Adrenal gland (tissue), 12 donors: Measurements from ENCODE around the gene NOS1. TPM values are rescaled to one million over a fixed set of nuclear protein-coding genes. Genes with fewer than 3 reads are reported as not detected.

Experiments used
- DNase-seq, 7 donors: peaks; one replicate each; pipeline ENCODE4 v3.0.0-alpha.2; 2019 to 2020
- H3K27ac ChIP-seq, 5 donors: fragments of 200-600 bp; sonication (generic) in 4 of 5; 1 replicate in 3 of 5; 2 replicates in 2 of 5; pipeline versions ENCODE4 v1.5.1 to v1.8.0; 2016 to 2020; ENCODE audit warnings: mild to moderate bottlenecking in 1 of 5
- H3K27me3 ChIP-seq: fragments of 200-600 bp; 2 replicates; pipeline ENCODE4 v1.8.0; 2021
- H3K36me3 ChIP-seq, 2 donors: fragments of 200-600 bp; replicated peaks in 1 of 2; 1 replicate in 1 of 2; 2 replicates in 1 of 2; pipeline versions ENCODE4 v1.5.1 to v1.8.0; 2018 to 2022
- H3K4me1 ChIP-seq, 2 donors: fragments of 200-600 bp; replicated peaks in 1 of 2; 1 replicate in 1 of 2; 2 replicates in 1 of 2; pipeline versions ENCODE4 v1.5.1 to v1.8.0; 2018 to 2021
- H3K4me3 ChIP-seq, 4 donors: fragments of 200-600 bp; sonication (generic) in 3 of 4; one replicate each; pipeline ENCODE4 v1.5.1; 2016 to 2018
- H3K9me3 ChIP-seq, 3 donors: fragments of 200-600 bp; sonication (generic) in 1 of 3; replicated peaks in 1 of 3; 1 replicate in 2 of 3; 2 replicates in 1 of 3; pipeline versions ENCODE4 v1.5.1 to v1.8.0; 2016 to 2021
- POLR2A ChIP-seq, 2 donors: fragments of 450-650 bp; IDR thresholded peaks; one replicate each; pipeline ENCODE4 v1.6.1; 2017; ENCODE audit warnings: antibody characterized with exemption in 2 of 2, mild to moderate bottlenecking in 2 of 2, moderate library complexity in 1 of 2
- WGBS, 4 donors: extraction: QIAGEN DNeasy Blood & Tissue Kit in 2 of 4; methylation state at CpG; one replicate each; pipeline versions ENCODE4 v1.1.5 to v1.1.7; 2013 to 2017; 5-methylcytosine and 5-hydroxymethylcytosine counted together
- intact Hi-C, 2 donors: fragments of 100-400 bp; cut with DNase I; formaldehyde crosslinking; loops; one replicate each; pipeline versions ENCODE4 v1.14.1 to v1.15.0; 2022 to 2023
- polyA plus RNA-seq, 3 donors: library from polyadenylated mRNA; stranded (reverse); fragments of 200-250 nt in 2 of 3; fragments of 350-450 nt in 1 of 3; fragmentation: Illumina TruSeq in 1 of 3; extraction: RNeasy Lipid Tissue Mini Kit (QIAGEN cat#74804) in 1 of 3; gene quantifications; one replicate each; pipeline ENCODE4 v1.2.3, GENCODE V29; 2013 to 2014
- total RNA-seq, 9 donors: library from RNA; depleted of rRNA in 4 of 9; stranded (reverse); fragments of >200 nt in 4 of 9; fragments of 120-200 nt in 1 of 9; fragmentation: NEBNext Ultra II Directional in 1 of 9; extraction: Animal tissue kit (Norgen Biotek cat#: 25700) in 1 of 9; gene quantifications; one replicate each; pipeline versions ENCODE4 v1.1.0 to v1.2.4, GENCODE V29; 2013 to 2023
- TF ChIP-seq, protein P1 (sequence below), 6 experiments: fragments of 450-650 bp in 4 of 6; fragments of 200-600 bp in 2 of 6; sonication (generic) in 1 of 6; IDR thresholded peaks; 1 replicate in 5 of 6; 2 replicates in 1 of 6; pipeline versions ENCODE4 v1.5.1 to v1.8.0; 2016 to 2021; ENCODE audit warnings: antibody characterized with exemption in 6 of 6, mild to moderate bottlenecking in 2 of 6, moderate library complexity in 1 of 6
- donor health status: healthy with polysubstance abuse.
- donor health status: Bipolar disorder and iron deficiency.
- donor health status: DM: yes; HTN: yes; CAD: no.
- donor health status: DM: no; HTN: no; CAD: no.
- donor health status: DM: no; HTN: no; CAD: no.
- donor health status: DM: yes; HTN: yes; CAD: no.

The NOS1 gene
- total and polyA plus RNA-seq, 12 donors, result under 0.01 to 0.26 (median 0.07) TPM; not detected in 2

DNA sequence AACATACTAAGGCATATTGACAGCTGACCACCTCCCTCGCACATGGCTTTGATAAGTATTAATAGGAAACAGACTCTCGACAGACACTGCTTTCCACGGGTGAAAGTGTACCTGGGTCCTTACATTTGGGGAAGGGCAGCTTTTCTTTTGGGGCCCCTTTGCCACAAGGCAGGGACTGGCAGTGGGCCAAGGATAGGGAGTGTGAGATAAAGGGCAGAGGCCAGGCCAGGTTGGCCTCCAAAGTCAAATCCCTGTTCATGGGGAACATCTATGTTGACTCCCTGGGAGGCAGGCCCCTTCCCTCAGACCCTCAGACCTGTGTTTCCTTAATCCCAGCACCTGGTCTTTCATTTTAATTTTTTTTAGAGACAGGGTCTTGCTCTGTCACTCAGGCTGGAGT is 151.8 kb downstream of the NOS1 start:
- no peaks in the 10 kb centered on the region for H3K4me1 ChIP-seq
- TF ChIP-seq, protein P1, sequence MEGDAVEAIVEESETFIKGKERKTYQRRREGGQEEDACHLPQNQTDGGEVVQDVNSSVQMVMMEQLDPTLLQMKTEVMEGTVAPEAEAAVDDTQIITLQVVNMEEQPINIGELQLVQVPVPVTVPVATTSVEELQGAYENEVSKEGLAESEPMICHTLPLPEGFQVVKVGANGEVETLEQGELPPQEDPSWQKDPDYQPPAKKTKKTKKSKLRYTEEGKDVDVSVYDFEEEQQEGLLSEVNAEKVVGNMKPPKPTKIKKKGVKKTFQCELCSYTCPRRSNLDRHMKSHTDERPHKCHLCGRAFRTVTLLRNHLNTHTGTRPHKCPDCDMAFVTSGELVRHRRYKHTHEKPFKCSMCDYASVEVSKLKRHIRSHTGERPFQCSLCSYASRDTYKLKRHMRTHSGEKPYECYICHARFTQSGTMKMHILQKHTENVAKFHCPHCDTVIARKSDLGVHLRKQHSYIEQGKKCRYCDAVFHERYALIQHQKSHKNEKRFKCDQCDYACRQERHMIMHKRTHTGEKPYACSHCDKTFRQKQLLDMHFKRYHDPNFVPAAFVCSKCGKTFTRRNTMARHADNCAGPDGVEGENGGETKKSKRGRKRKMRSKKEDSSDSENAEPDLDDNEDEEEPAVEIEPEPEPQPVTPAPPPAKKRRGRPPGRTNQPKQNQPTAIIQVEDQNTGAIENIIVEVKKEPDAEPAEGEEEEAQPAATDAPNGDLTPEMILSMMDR (IDR thresholded peaks at IDR 0.05), result no peak
- TF ChIP-seq POLR2A (IDR thresholded peaks at IDR 0.05), result no peak
- H3K27ac ChIP-seq, result no peak overlapping the region
- intact Hi-C loops, result loop anchor here (5.0 to 10.0 kb wide), 3 partner anchors 155 to 628 kb away; partner anchors contain the start of gene NOS1 (in 1 of the 2)
- H3K36me3 ChIP-seq, result no peaks in the 10 kb centered on the region
- 77 to 89% (median 84%) methylated on average over 3 of the region's 3 CpGs for WGBS, 4 donors
- H3K27me3 ChIP-seq, result peaks cover 6% of the 10 kb centered on the region
- no peak for DNase-seq
- no peaks in the 10 kb centered on the region for H3K9me3 ChIP-seq
- no peak overlapping the region for H3K4me3 ChIP-seq

DNA sequence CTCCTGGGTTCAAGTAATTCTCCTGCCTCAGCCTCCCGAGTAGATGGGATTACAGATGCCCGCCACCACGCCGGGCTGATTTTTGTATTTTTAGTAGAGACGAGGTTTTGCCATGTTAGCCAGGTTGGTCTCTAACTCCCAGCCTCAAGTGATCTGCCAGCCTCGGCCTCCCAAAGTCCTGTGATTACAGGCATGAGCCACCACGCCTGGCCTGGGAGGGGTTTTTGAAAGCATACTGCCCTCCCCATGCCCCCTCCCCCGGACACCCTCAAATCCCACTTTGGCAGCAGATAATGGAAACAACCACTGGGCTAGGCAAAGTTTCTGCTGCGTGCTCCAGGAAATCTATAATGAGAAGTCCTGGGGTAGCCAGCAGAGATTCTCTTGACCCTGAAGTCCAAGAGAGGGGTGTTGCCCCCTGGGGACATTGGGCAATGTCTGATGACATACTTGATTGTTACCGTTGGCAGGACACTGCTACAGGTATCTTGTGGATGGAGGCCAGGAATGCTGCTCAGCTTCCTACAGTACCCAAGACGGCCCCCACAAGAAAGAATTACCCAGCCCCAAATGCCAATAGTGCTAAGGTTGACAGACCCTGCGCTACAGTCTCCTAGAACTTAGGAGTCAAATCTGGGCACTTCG is 152.5 kb downstream of the NOS1 start:
- peaks cover 6% of the 10 kb centered on the region for H3K27me3 ChIP-seq
- no peak overlapping the region for H3K27ac ChIP-seq
- 81 to 90% (median 87%) methylated on average over 10 to 13 of the region's 13 CpGs for WGBS, 4 donors
- no peak for TF ChIP-seq POLR2A (IDR thresholded peaks at IDR 0.05)
- TF ChIP-seq, protein P1 (IDR thresholded peaks at IDR 0.05), result no peak
- no peaks in the 10 kb centered on the region for H3K4me1 ChIP-seq
- DNase-seq, result no peak
- H3K36me3 ChIP-seq, result no peaks in the 10 kb centered on the region
- intact Hi-C loops, result no loop called here
- H3K9me3 ChIP-seq, result no peaks in the 10 kb centered on the region
- H3K4me3 ChIP-seq, result no peak overlapping the region

DNA sequence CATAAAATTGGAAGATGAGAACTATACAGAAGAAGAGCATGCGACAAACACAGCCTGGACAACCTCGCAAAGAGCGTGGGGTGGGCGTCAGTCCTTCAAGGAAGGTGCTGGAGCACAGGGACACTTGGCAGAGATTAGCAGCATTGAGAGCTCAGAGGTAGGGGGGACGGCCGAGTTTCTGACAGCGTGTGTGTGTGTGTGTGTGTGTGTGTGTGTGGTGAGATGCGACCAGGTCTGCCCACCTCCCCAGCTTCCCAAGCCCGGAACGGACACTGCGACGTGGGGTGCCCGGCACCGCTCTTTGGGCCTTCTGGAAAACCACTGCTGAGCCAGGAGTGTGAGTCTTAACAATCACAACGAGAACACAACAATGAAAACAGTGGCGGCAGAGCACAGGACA is 153.2 kb downstream of the NOS1 start:
- TF ChIP-seq, protein P1 (IDR thresholded peaks at IDR 0.05), result no peak
- TF ChIP-seq POLR2A (IDR thresholded peaks at IDR 0.05), result no peak
- no peaks in the 10 kb centered on the region for H3K36me3 ChIP-seq
- no peak for DNase-seq
- H3K9me3 ChIP-seq, result no peaks in the 10 kb centered on the region
- intact Hi-C loops, result no loop called here
- 78 to 87% (median 82%) methylated on average over 6 to 16 of the region's 16 CpGs for WGBS, 4 donors
- H3K27me3 ChIP-seq, result peaks cover 6% of the 10 kb centered on the region
- H3K4me1 ChIP-seq, result no peaks in the 10 kb centered on the region
- no peak overlapping the region for H3K4me3 ChIP-seq
- no peak overlapping the region for H3K27ac ChIP-seq

DNA sequence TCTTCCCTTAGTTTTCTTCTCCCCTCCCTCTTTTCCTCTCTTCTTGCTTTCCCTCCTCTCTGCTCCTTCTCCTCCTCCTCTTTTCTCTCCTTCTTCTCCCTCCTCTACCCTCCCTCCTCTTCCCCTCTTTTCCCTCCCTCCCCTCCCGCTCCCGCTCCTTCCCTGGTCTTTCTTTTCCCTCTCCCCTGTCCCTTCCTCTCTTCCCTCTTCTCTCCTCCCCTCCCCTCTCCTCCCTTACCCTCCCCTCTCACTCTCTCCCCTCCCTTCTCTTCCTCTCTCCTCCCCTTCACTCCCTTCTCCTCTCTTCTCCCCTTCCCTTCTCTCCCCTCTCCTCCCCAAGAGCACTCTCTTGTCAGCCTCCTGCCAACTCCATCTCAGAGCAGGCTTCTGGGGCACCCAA is 153.8 kb downstream of the NOS1 start:
- DNase-seq, result no peak
- H3K36me3 ChIP-seq, result no peaks in the 10 kb centered on the region
- 65 to 85% (median 74%) methylated on average over 2 of the region's 2 CpGs for WGBS, 4 donors
- intact Hi-C loops, result no loop called here
- no peak overlapping the region for H3K4me3 ChIP-seq
- no peaks in the 10 kb centered on the region for H3K4me1 ChIP-seq
- H3K27ac ChIP-seq, result no peak overlapping the region
- H3K27me3 ChIP-seq, result peaks cover 6% of the 10 kb centered on the region
- TF ChIP-seq, protein P1 (IDR thresholded peaks at IDR 0.05), result no peak
- no peak for TF ChIP-seq POLR2A (IDR thresholded peaks at IDR 0.05)
- no peaks in the 10 kb centered on the region for H3K9me3 ChIP-seq
